GM23248 (cell line): ENCODE measurements around the gene FREY1. TPM values are rescaled to one million over a fixed set of nuclear protein-coding genes. Genes with fewer than 3 reads are reported as not detected.

Experiments
- DNase-seq: peaks from one replicate; pipeline ENCODE4 v3.0.0-alpha.2; 2015
- H2AFZ ChIP-seq: fragments of 200-600 bp; sonication (generic); 2 replicates; pipeline ENCODE4 v1.6.1; 2016; ENCODE audit warnings: antibody characterized with exemption
- H3F3A ChIP-seq: fragments of 200-600 bp; sonication (generic); 2 replicates; pipeline ENCODE4 v1.6.1; 2016; ENCODE audit warnings: mild to moderate bottlenecking, antibody characterized with exemption, mixed run types; ENCODE audit not compliant: insufficient read depth
- H3K27ac ChIP-seq: fragments of 200-600 bp; sonication (generic); 2 replicates; pipeline ENCODE4 v1.5.1; 2016; ENCODE audit warnings: mild to moderate bottlenecking
- H3K27me3 ChIP-seq: fragments of 200-600 bp; sonication (generic); replicated peaks from 2 replicates; pipeline ENCODE4 v1.6.1; 2016; ENCODE audit warnings: mild to moderate bottlenecking; ENCODE audit not compliant: insufficient read depth
- H3K36me3 ChIP-seq: fragments of 200-600 bp; sonication (generic); 2 replicates; pipeline ENCODE4 v1.6.1; 2016; ENCODE audit warnings: low read depth, mild to moderate bottlenecking
- H3K4me1 ChIP-seq: fragments of 200-600 bp; sonication (generic); 2 replicates; pipeline ENCODE4 v1.6.1; 2016; ENCODE audit warnings: mild to moderate bottlenecking; ENCODE audit not compliant: insufficient read depth
- H3K4me2 ChIP-seq: fragments of 200-600 bp; sonication (generic); one replicate; pipeline ENCODE4 v1.6.1; 2016; ENCODE audit warnings: mild to moderate bottlenecking; ENCODE audit not compliant: unreplicated experiment
- H3K4me3 ChIP-seq: fragments of 200-600 bp; sonication (generic); 2 replicates; pipeline ENCODE4 v1.5.1; 2016; ENCODE audit warnings: mild to moderate bottlenecking
- H3K79me2 ChIP-seq: fragments of 200-600 bp; sonication (generic); 2 replicates; pipeline ENCODE4 v1.6.1; 2016; ENCODE audit warnings: mild to moderate bottlenecking; ENCODE audit not compliant: insufficient read depth
- H3K9ac ChIP-seq: fragments of 200-600 bp; sonication (generic); 2 replicates; pipeline ENCODE4 v1.6.1; 2016; ENCODE audit warnings: mild to moderate bottlenecking
- H3K9me2 ChIP-seq: fragments of 200-600 bp; sonication (generic); 2 replicates; pipeline ENCODE4 v1.6.1; 2016; ENCODE audit warnings: mixed run types, mild to moderate bottlenecking, moderate library complexity; ENCODE audit not compliant: insufficient read depth
- H3K9me3 ChIP-seq: fragments of 200-600 bp; sonication (generic); one replicate; pipeline ENCODE4 v1.6.1; 2017; ENCODE audit warnings: low read depth
- H4K20me1 ChIP-seq: fragments of 200-600 bp; sonication (generic); 2 replicates; pipeline ENCODE4 v1.6.0; 2016; ENCODE audit not compliant: insufficient read depth
- EZH2 ChIP-seq: fragments of 200-600 bp; sonication (generic); IDR thresholded peaks from 2 replicates; pipeline ENCODE4 v1.6.1; 2018; ENCODE audit warnings: antibody characterized with exemption, mild to moderate bottlenecking; ENCODE audit not compliant: insufficient read depth, poor library complexity, severe bottlenecking
- EZH2phosphoT487 ChIP-seq: fragments of 200-600 bp; sonication (generic); IDR thresholded peaks from 2 replicates; pipeline ENCODE4 v1.6.1; 2018; ENCODE audit warnings: antibody characterized with exemption, moderate library complexity, mild to moderate bottlenecking, low read depth; ENCODE audit not compliant: insufficient read depth
- WGBS, 2 experiments: methylation state at CpG; one replicate each; pipeline ENCODE4 v1.1.6; 2015 to 2017; ENCODE audit warnings: low lambda C conversion rate in 2 of 2, low coverage in 1 of 2; ENCODE audit errors: missing lambda C conversion rate in 2 of 2; 5-methylcytosine and 5-hydroxymethylcytosine counted together
- in situ Hi-C: fragments of 300-500 bp; cut with MboI; formaldehyde crosslinking; loops from 2 replicates; pipeline ENCODE4 v1.15.0; 2020
- polyA plus RNA-seq: library from polyadenylated mRNA; unstranded; fragments of >200 nt; fragmentation: Nextera tagmentation; extraction: Ambion mirVana; gene quantifications from 2 replicates; pipeline ENCODE4 v1.2.1, GENCODE V29; 2016
- total RNA-seq: library from RNA; depleted of rRNA; stranded (reverse); fragments of >200 nt; shearing (Covaris generic); gene quantifications from 2 replicates; pipeline ENCODE4 v1.2.3, GENCODE V29; 2014

The FREY1 gene
- total and polyA plus RNA-seq, 2 experiments from 2014 or later, result not detected

- DNase-seq, result no peak
- Histone ChIP-seq H3K27me3 (peaks cover 12% of the 10 kb centered on the region), H3K4me2 (no peak overlapping the region), H3K27ac (no peak overlapping the region), H2AFZ (no peak overlapping the region), H3K4me1 (no peaks in the 10 kb centered on the region), H3K9ac (no peak overlapping the region), H3K79me2 (no peaks in the 10 kb centered on the region), H4K20me1 (no peaks in the 10 kb centered on the region), H3F3A (no peaks in the 10 kb centered on the region), H3K9me2 (no peaks in the 10 kb centered on the region), H3K9me3 (no peaks in the 10 kb centered on the region), H3K4me3 (no peak overlapping the region), H3K36me3 (no peaks in the 10 kb centered on the region)
- no peak for TF ChIP-seq EZH2
- no peak for TF ChIP-seq EZH2phosphoT487
- in situ Hi-C loops, result no loop called here
- WGBS, 2 experiments, result 56 to 74% methylated on average over 3 of the region's 3 CpGs
Observed at GRCh38 chr11:45925550-45925949, 18.5 kb upstream of the FREY1 start.

- no peaks in the 10 kb centered on the region for H3K9me3 ChIP-seq
- no peaks in the 10 kb centered on the region for H4K20me1 ChIP-seq
- H3F3A ChIP-seq, result no peaks in the 10 kb centered on the region
- DNase-seq, result no peak
- in situ Hi-C loops, result no loop called here
- no peak overlapping the region for H3K9ac ChIP-seq
- H3K27me3 ChIP-seq, result peaks cover 12% of the 10 kb centered on the region
- H3K27ac ChIP-seq, result no peak overlapping the region
- H3K4me1 ChIP-seq, result no peaks in the 10 kb centered on the region
- H3K79me2 ChIP-seq, result no peaks in the 10 kb centered on the region
- no peaks in the 10 kb centered on the region for H3K36me3 ChIP-seq
- TF ChIP-seq EZH2, result no peak
- no peak for TF ChIP-seq EZH2phosphoT487
- no peaks in the 10 kb centered on the region for H3K9me2 ChIP-seq
- H3K4me3 ChIP-seq, result no peak overlapping the region
- 83 to 84% methylated on average over 6 of the region's 6 CpGs for WGBS, 2 experiments
- no peak overlapping the region for H2AFZ ChIP-seq
- no peak overlapping the region for H3K4me2 ChIP-seq
Observed at GRCh38 chr11:45924927-45925326, 17.9 kb upstream of the FREY1 start.

GRCh38 chr11:45924036-45924915 lies 17.2 kb upstream of the FREY1 start:
- 80% methylated on average over 20 to 22 of the region's 22 CpGs for WGBS, 2 experiments
- H3K27me3 ChIP-seq, result peaks cover 12% of the 10 kb centered on the region
- no peak for DNase-seq

GRCh38 chr11:45922425-45923082 lies 15.5 kb upstream of the FREY1 start, which contains the start of gene LARGE2:
TSS of gene LARGE2 (plus strand) at chr11:45922656. CDS start at chr11:45922883, 227 bp downstream.
- no peaks in the 10 kb centered on the region for H3K9me2 ChIP-seq
- H4K20me1 ChIP-seq, result no peaks in the 10 kb centered on the region
- H3K27ac ChIP-seq, result no peak within 1 kb of the TSS
- H3F3A ChIP-seq, result no peaks in the 10 kb centered on the region
- TF ChIP-seq EZH2, result no peak
- 0 out of 2 replicates have a peak, but pooled peaks have one; percentile 46 for TF ChIP-seq EZH2phosphoT487
- H3K4me1 ChIP-seq, result no peaks in the 10 kb centered on the region
- peaks cover 1% of the 10 kb centered on the region for H3K79me2 ChIP-seq
- H3K27me3 ChIP-seq, result peaks cover 12% of the 10 kb centered on the region
- no peak within 1 kb of the TSS for H3K4me2 ChIP-seq
- 9 to 10% methylated on average over 29 to 35 of the region's 73 CpGs for WGBS, 2 experiments
- H2AFZ ChIP-seq, result 0 out of 2 replicates have a peak within 1 kb of the TSS, but pooled peaks have one; percentile 2
- H3K36me3 ChIP-seq, result no peaks in the 10 kb centered on the region
- in situ Hi-C loops, result no loop called here
- no peaks in the 10 kb centered on the region for H3K9me3 ChIP-seq
- no peak within 1 kb of the TSS for H3K9ac ChIP-seq
- no peak within 1 kb of the TSS for H3K4me3 ChIP-seq
- DNase-seq, result no peak

More at GRCh38 chr11:45924036-45924915, 17.2 kb upstream of the FREY1 start:
- Histone ChIP-seq H2AFZ (no peak overlapping the region), H3K9me3 (no peaks in the 10 kb centered on the region), H3K27ac (no peak overlapping the region), H3K9ac (no peak overlapping the region), H3K4me1 (no peaks in the 10 kb centered on the region), H3K79me2 (no peaks in the 10 kb centered on the region), H3K9me2 (no peaks in the 10 kb centered on the region), H3K36me3 (no peaks in the 10 kb centered on the region), H3K4me2 (no peak overlapping the region), H3F3A (no peaks in the 10 kb centered on the region), H3K4me3 (no peak overlapping the region), H4K20me1 (no peaks in the 10 kb centered on the region)
- TF ChIP-seq EZH2 (no peak), EZH2phosphoT487 (no peak)
- in situ Hi-C loops, result no loop called here
